ENCODE data around the gene PAMR1. TPM values are rescaled to one million over a fixed set of nuclear protein-coding genes. Genes with fewer than 3 reads are reported as not detected.

Gene PAMR1
- total RNA-seq, 1 experiment from 2014 or later, result 17.9 TPM

DNA sequence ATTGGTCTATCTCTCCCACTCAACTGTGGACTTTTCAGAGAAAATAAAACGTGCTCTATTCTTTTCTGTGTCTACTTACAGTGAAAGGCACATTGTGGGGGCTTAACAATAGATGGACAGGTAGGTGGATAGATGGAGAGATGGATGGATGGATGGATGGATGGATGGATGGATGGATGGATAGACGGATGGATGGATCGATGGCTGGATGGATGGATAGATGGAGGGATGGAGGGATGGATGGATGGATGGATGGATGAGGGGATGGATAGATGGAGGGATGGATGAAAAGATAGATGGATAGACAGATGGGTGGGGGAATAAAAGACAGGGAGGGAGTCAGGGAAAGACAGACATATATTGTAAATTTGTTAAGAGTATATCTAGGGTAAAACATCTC lies 91.8 kb downstream of the PAMR1 start:
- CTCF ChIA-PET, result no interaction called here
- H3K36me3 ChIP-seq (ENCODE audit: control insufficient read depth, insufficient read depth, low read length), result no peaks in the 10 kb centered on the region
- H3K27me3 ChIP-seq (replicated peaks; ENCODE audit: control insufficient read depth, insufficient read depth, low read length), result no peaks in the 10 kb centered on the region
- POLR2A ChIA-PET, result no interaction called here
- Mint-ChIP-seq H3K27me3 (ENCODE audit: insufficient read depth, unreplicated experiment) (peaks cover 7% of the 10 kb centered on the region), H3K36me3 (ENCODE audit: insufficient read depth, unreplicated experiment) (no peaks in the 10 kb centered on the region), H3K9me3 (ENCODE audit: unreplicated experiment) (no peaks in the 10 kb centered on the region), H3K27ac (ENCODE audit: unreplicated experiment) (no peak overlapping the region), H3K4me1 (ENCODE audit: low read depth, unreplicated experiment) (no peaks in the 10 kb centered on the region), H3K4me3 (ENCODE audit: unreplicated experiment) (no peak overlapping the region)
- no peak for DNase-seq
- H3K9me3 ChIP-seq, result no peaks in the 10 kb centered on the region
- BruUV-seq (replicated peaks), result no TSS peak
- TF ChIP-seq, protein P1, sequence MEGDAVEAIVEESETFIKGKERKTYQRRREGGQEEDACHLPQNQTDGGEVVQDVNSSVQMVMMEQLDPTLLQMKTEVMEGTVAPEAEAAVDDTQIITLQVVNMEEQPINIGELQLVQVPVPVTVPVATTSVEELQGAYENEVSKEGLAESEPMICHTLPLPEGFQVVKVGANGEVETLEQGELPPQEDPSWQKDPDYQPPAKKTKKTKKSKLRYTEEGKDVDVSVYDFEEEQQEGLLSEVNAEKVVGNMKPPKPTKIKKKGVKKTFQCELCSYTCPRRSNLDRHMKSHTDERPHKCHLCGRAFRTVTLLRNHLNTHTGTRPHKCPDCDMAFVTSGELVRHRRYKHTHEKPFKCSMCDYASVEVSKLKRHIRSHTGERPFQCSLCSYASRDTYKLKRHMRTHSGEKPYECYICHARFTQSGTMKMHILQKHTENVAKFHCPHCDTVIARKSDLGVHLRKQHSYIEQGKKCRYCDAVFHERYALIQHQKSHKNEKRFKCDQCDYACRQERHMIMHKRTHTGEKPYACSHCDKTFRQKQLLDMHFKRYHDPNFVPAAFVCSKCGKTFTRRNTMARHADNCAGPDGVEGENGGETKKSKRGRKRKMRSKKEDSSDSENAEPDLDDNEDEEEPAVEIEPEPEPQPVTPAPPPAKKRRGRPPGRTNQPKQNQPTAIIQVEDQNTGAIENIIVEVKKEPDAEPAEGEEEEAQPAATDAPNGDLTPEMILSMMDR (IDR thresholded peaks at IDR 0.05; ENCODE audit: insufficient read depth in 1 of 2, low read depth in 1 of 2, low read length in 1 of 2, severe bottlenecking in 1 of 2, unreplicated experiment in 1 of 2), result no peak
- no peak overlapping the region for H3K4me3 ChIP-seq (ENCODE audit: low read depth, low read length)
- intact Hi-C loops (cut with micrococcal nuclease; ENCODE audit: unreplicated experiment), result no loop called here
- no peaks in the 10 kb centered on the region for H3K4me1 ChIP-seq

DNA sequence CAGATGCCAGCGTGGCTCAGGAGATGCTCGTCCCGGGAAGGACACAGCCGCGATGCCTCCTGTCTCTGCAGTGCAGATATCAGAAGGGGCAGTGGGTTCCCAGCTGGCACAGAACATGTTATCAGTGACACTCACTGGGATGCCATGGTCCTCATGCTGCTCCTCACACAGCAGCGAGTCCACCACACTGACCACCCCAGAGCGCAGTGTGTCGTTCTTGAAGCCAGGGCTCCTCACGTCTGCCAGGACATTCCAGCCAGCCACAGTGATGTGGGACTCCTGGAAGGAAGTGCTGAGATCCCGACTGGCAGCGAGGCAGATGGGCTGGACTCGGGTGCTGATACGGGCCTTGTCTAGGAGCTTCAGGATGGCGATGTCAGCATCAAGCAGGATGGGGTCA lies 93.0 kb downstream of the PAMR1 start:
- no peaks in the 10 kb centered on the region for H3K36me3 Mint-ChIP-seq (ENCODE audit: insufficient read depth, unreplicated experiment)
- no peak for DNase-seq
- no peaks in the 10 kb centered on the region for H3K9me3 Mint-ChIP-seq (ENCODE audit: unreplicated experiment)
- H3K27ac Mint-ChIP-seq (ENCODE audit: unreplicated experiment), result no peak overlapping the region
- Histone ChIP-seq H3K4me3 (ENCODE audit: low read depth, low read length) (no peak overlapping the region), H3K4me1 (no peaks in the 10 kb centered on the region), H3K9me3 (no peaks in the 10 kb centered on the region), H3K27me3 (replicated peaks; ENCODE audit: control insufficient read depth, insufficient read depth, low read length) (no peaks in the 10 kb centered on the region), H3K36me3 (ENCODE audit: control insufficient read depth, insufficient read depth, low read length) (no peaks in the 10 kb centered on the region)
- no peak overlapping the region for H3K4me3 Mint-ChIP-seq (ENCODE audit: unreplicated experiment)
- no TSS peak for BruUV-seq (replicated peaks)
- H3K4me1 Mint-ChIP-seq (ENCODE audit: low read depth, unreplicated experiment), result no peaks in the 10 kb centered on the region
- peaks cover 9% of the 10 kb centered on the region for H3K27me3 Mint-ChIP-seq (ENCODE audit: insufficient read depth, unreplicated experiment)
- ChIA-PET CTCF (no interaction called here), POLR2A (no interaction called here)
- intact Hi-C loops (cut with micrococcal nuclease; ENCODE audit: unreplicated experiment), result no loop called here
- TF ChIP-seq, protein P1 (IDR thresholded peaks at IDR 0.05; ENCODE audit: insufficient read depth in 1 of 2, low read depth in 1 of 2, low read length in 1 of 2, severe bottlenecking in 1 of 2, unreplicated experiment in 1 of 2), result no peak

DNA sequence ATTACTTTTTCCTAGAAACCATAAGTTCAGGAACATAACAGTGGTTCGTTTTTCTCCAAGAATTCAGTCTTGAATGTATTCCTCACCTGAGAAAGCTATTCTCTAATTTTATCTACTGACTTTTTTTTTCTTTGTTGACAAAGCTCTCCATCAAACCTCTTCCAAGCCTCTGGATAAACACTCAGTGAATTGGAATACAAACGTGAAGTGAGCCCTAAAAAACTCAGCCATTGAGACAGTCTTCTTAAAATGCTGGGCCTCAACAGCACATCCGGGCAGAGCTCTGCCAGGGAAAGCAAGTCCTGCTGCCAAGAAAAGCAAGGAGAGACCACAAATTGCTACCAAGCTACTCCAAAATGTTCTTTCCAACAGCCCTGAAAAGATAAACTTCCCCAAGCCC lies 98.3 kb downstream of the PAMR1 start:
- H3K9me3 ChIP-seq, result no peaks in the 10 kb centered on the region
- H3K4me3 ChIP-seq (ENCODE audit: low read depth, low read length), result no peak overlapping the region
- DNase-seq, result no peak
- H3K27me3 Mint-ChIP-seq (ENCODE audit: insufficient read depth, unreplicated experiment), result peaks cover 19% of the 10 kb centered on the region
- POLR2A ChIA-PET, result no interaction called here
- no peak overlapping the region for H3K27ac Mint-ChIP-seq (ENCODE audit: unreplicated experiment)
- no peaks in the 10 kb centered on the region; the same call in 1 of the 2 replicates for H3K27me3 ChIP-seq (replicated peaks; ENCODE audit: control insufficient read depth, insufficient read depth, low read length)
- CTCF ChIA-PET, result no interaction called here
- H3K4me1 ChIP-seq, result no peaks in the 10 kb centered on the region
- H3K36me3 ChIP-seq (ENCODE audit: control insufficient read depth, insufficient read depth, low read length), result no peaks in the 10 kb centered on the region
- intact Hi-C loops (cut with micrococcal nuclease; ENCODE audit: unreplicated experiment), result no loop called here
- no peak overlapping the region for H3K4me3 Mint-ChIP-seq (ENCODE audit: unreplicated experiment)
- H3K9me3 Mint-ChIP-seq (ENCODE audit: unreplicated experiment), result no peaks in the 10 kb centered on the region
- no peaks in the 10 kb centered on the region for H3K4me1 Mint-ChIP-seq (ENCODE audit: low read depth, unreplicated experiment)
- no TSS peak for BruUV-seq (replicated peaks)
- TF ChIP-seq, protein P1 (IDR thresholded peaks at IDR 0.05; ENCODE audit: insufficient read depth in 1 of 2, low read depth in 1 of 2, low read length in 1 of 2, severe bottlenecking in 1 of 2, unreplicated experiment in 1 of 2), result no peak
- H3K36me3 Mint-ChIP-seq (ENCODE audit: insufficient read depth, unreplicated experiment), result no peaks in the 10 kb centered on the region

All from Caco-2 (cell line).